MM.1S (cell line): ENCODE measurements around the gene STN1.

Experiments
- DNase-seq: peaks from one replicate; pipeline ENCODE4 v3.0.0-alpha.2; 2015
- H2AFZ ChIP-seq: fragments of 300-600 bp; sonication (generic); 2 replicates; pipeline ENCODE4 v1.6.0; 2016; ENCODE audit warnings: antibody characterized with exemption, low read length
- H3F3A ChIP-seq: fragments of 300-600 bp; sonication (generic); 2 replicates; pipeline ENCODE4 v1.6.1; 2016; ENCODE audit warnings: mild to moderate bottlenecking, antibody characterized with exemption, low read length, moderate library complexity, mixed read lengths; ENCODE audit not compliant: insufficient read depth
- H3K27ac ChIP-seq: fragments of 300-600 bp; sonication (generic); 2 replicates; pipeline ENCODE4 v1.5.1; 2016; ENCODE audit warnings: mild to moderate bottlenecking, low read length
- H3K27me3 ChIP-seq: fragments of 300-600 bp; sonication (generic); replicated peaks from 2 replicates; pipeline ENCODE4 v1.6.0; 2016; ENCODE audit warnings: low read length; ENCODE audit not compliant: insufficient read depth
- H3K36me3 ChIP-seq: fragments of 300-600 bp; sonication (generic); replicated peaks from 2 replicates; pipeline ENCODE4 v1.6.1; 2016; ENCODE audit warnings: mild to moderate bottlenecking, low read length, mixed read lengths; ENCODE audit not compliant: insufficient read depth
- H3K4me1 ChIP-seq: fragments of 300-600 bp; sonication (generic); 2 replicates; pipeline ENCODE4 v1.6.1; 2016; ENCODE audit warnings: low read length, mixed read lengths
- H3K4me2 ChIP-seq: fragments of 300-600 bp; sonication (generic); 2 replicates; pipeline ENCODE4 v1.6.0; 2016; ENCODE audit warnings: low read depth, low read length
- H3K4me3 ChIP-seq: fragments of 300-600 bp; sonication (generic); 2 replicates; pipeline ENCODE4 v1.5.1; 2016; ENCODE audit warnings: low read length, mixed read lengths
- H3K79me2 ChIP-seq: fragments of 300-600 bp; sonication (generic); 2 replicates; pipeline ENCODE4 v1.6.1; 2016; ENCODE audit warnings: mixed run types, low read length, mixed read lengths
- H3K9ac ChIP-seq: fragments of 300-600 bp; sonication (generic); 2 replicates; pipeline ENCODE4 v1.6.1; 2016; ENCODE audit warnings: low read length, mixed read lengths
- H3K9me2 ChIP-seq: fragments of 300-600 bp; sonication (generic); replicated peaks from 2 replicates; pipeline ENCODE4 v1.6.1; 2016; ENCODE audit warnings: mild to moderate bottlenecking, low read length, mixed read lengths; ENCODE audit not compliant: insufficient read depth
- H3K9me3 ChIP-seq: fragments of 300-600 bp; sonication (generic); replicated peaks from 2 replicates; pipeline ENCODE4 v1.6.1; 2016; ENCODE audit warnings: mild to moderate bottlenecking, low read length, mixed read lengths; ENCODE audit not compliant: insufficient read depth
- H4K20me1 ChIP-seq: fragments of 300-600 bp; sonication (generic); 2 replicates; pipeline ENCODE4 v1.6.1; 2016; ENCODE audit warnings: mild to moderate bottlenecking, low read length, moderate library complexity, mixed read lengths; ENCODE audit not compliant: insufficient read depth
- CTCF ChIP-seq: fragments of 300-600 bp; sonication (generic); IDR thresholded peaks from 2 replicates; pipeline ENCODE4 v1.5.1; 2016; ENCODE audit warnings: antibody characterized with exemption, low read length, mixed read lengths
- EZH2 ChIP-seq: fragments of 300-600 bp; sonication (generic); optimal IDR thresholded peaks from 2 replicates; pipeline ENCODE3; 2017; ENCODE audit warnings: low read depth, mild to moderate bottlenecking, antibody characterized with exemption, low read length, mixed read lengths
- EZH2phosphoT487 ChIP-seq: fragments of 300-600 bp; sonication (generic); IDR thresholded peaks from 2 replicates; pipeline ENCODE4 v1.6.1; 2018; ENCODE audit warnings: antibody characterized with exemption, low read length

STN1 gene

GRCh38 chr10:103869336-103869735 lies 48.6 kb downstream of the STN1 start:
- Histone ChIP-seq H3K9ac (no peak overlapping the region), H3K27me3 (no peaks in the 10 kb centered on the region), H3K79me2 (no peaks in the 10 kb centered on the region), H3K27ac (no peak overlapping the region), H3K36me3 (no peaks in the 10 kb centered on the region), H3K9me2 (no peaks in the 10 kb centered on the region), H3K4me2 (no peak overlapping the region), H2AFZ (no peak overlapping the region), H3K4me1 (peaks cover 9% of the 10 kb centered on the region), H3K9me3 (no peaks in the 10 kb centered on the region), H3F3A (peaks cover 5% of the 10 kb centered on the region; the same call in 1 of the 2 replicates), H3K4me3 (no peak overlapping the region), H4K20me1 (no peaks in the 10 kb centered on the region)
- no peak for TF ChIP-seq CTCF
- no peak for TF ChIP-seq EZH2
- no peak for TF ChIP-seq EZH2phosphoT487
- no peak for DNase-seq

GRCh38 chr10:103868200-103868599 lies 49.8 kb downstream of the STN1 start:
- Histone ChIP-seq H3K4me1 (peaks cover 9% of the 10 kb centered on the region), H3K9ac (no peak overlapping the region), H3K27me3 (no peaks in the 10 kb centered on the region), H3K9me3 (no peaks in the 10 kb centered on the region), H3K79me2 (no peaks in the 10 kb centered on the region), H3K27ac (peak overlapping the region; percentile 34; the same call in 1 of the 2 replicates), H3K4me2 (peak overlapping the region; percentile 31; the same call in 1 of the 2 replicates), H2AFZ (0 out of 2 replicates have a peak overlapping the region, but pooled peaks have one; percentile 6), H4K20me1 (no peaks in the 10 kb centered on the region), H3K9me2 (no peaks in the 10 kb centered on the region), H3F3A (peaks cover 5% of the 10 kb centered on the region; the same call in 1 of the 2 replicates), H3K4me3 (no peak overlapping the region), H3K36me3 (no peaks in the 10 kb centered on the region)
- DNase-seq = peak; percentile 54
- TF ChIP-seq CTCF = no peak

- Histone ChIP-seq H3K9me2 (no peaks in the 10 kb centered on the region), H3K36me3 (no peaks in the 10 kb centered on the region), H3K9ac (no peak overlapping the region), H3K27ac (no peak overlapping the region), H3K4me3 (no peak overlapping the region), H3K4me1 (peaks cover 14% of the 10 kb centered on the region), H4K20me1 (no peaks in the 10 kb centered on the region), H3K9me3 (no peaks in the 10 kb centered on the region), H3K79me2 (no peaks in the 10 kb centered on the region), H3F3A (no peaks in the 10 kb centered on the region), H3K27me3 (no peaks in the 10 kb centered on the region), H3K4me2 (no peak overlapping the region), H2AFZ (no peak overlapping the region)
- TF ChIP-seq EZH2 = no peak
- no peak for TF ChIP-seq CTCF
- TF ChIP-seq EZH2phosphoT487 = no peak
- no peak for DNase-seq
These were observed 56.5 kb downstream of the STN1 start for GRCh38 chr10:103861505-103861904.
